Cardiac fibroblast (primary cell): ENCODE measurements around the gene RBBP4.

ENCODE experiments used
- DNase-seq, 2 donors: peaks; one replicate each; pipeline versions ENCODE4 v3.0.0 to v3.0.0-alpha.2; 2010; ENCODE audit warnings: low read depth in 2 of 2
- H3K4me3 ChIP-seq, 2 donors: replicated peaks in 1 of 2; 1 replicate in 1 of 2; 2 replicates in 1 of 2; pipeline ENCODE4 v1.5.1; 2011; ENCODE audit warnings: low read depth in 2 of 2, low read length in 2 of 2, mild to moderate bottlenecking in 2 of 2, moderate library complexity in 1 of 2
- CTCF ChIP-seq: IDR thresholded peaks from one replicate; pipeline ENCODE4 v1.5.1; 2011; ENCODE audit warnings: low read depth, mild to moderate bottlenecking, low read length, inconsistent platforms

Gene RBBP4

GRCh38 chr1:32683397-32683796, 32.4 kb downstream of the RBBP4 start:
- TF ChIP-seq CTCF = no peak
- peak in 1 of 2 donors; percentile 10 for DNase-seq

GRCh38 chr1:32684167-32684811, 33.3 kb downstream of the RBBP4 start:
- peak; percentile 80 to 89 for DNase-seq
- no peak for TF ChIP-seq CTCF
- H3K4me3 ChIP-seq = no peak overlapping the region

More at GRCh38 chr1:32683397-32683796, 32.4 kb downstream of the RBBP4 start:
- no peak overlapping the region for H3K4me3 ChIP-seq

GRCh38 chr1:32685498-32685897, 34.5 kb downstream of the RBBP4 start:
- TF ChIP-seq CTCF = no peak
- no peak overlapping the region for H3K4me3 ChIP-seq
- DNase-seq = no peak

GRCh38 chr1:32686387-32686786, 35.4 kb downstream of the RBBP4 start:
- DNase-seq = no peak
- H3K4me3 ChIP-seq = no peak overlapping the region
- TF ChIP-seq CTCF = no peak

GRCh38 chr1:32693455-32694174, 42.6 kb downstream of the RBBP4 start:
- no peak overlapping the region for H3K4me3 ChIP-seq
- TF ChIP-seq CTCF = no peak

GRCh38 chr1:32695098-32695904, 44.3 kb downstream of the RBBP4 start:
- peak; percentile 69 to 82 for DNase-seq
- TF ChIP-seq CTCF = no peak
- no peak overlapping the region for H3K4me3 ChIP-seq

More at GRCh38 chr1:32693455-32694174, 42.6 kb downstream of the RBBP4 start:
- DNase-seq = no peak
